ENCODE measurements around the gene NAV2. TPM values are rescaled to one million over a fixed set of nuclear protein-coding genes. Genes with fewer than 3 reads are reported as not detected.

NAV2 gene, protein sequence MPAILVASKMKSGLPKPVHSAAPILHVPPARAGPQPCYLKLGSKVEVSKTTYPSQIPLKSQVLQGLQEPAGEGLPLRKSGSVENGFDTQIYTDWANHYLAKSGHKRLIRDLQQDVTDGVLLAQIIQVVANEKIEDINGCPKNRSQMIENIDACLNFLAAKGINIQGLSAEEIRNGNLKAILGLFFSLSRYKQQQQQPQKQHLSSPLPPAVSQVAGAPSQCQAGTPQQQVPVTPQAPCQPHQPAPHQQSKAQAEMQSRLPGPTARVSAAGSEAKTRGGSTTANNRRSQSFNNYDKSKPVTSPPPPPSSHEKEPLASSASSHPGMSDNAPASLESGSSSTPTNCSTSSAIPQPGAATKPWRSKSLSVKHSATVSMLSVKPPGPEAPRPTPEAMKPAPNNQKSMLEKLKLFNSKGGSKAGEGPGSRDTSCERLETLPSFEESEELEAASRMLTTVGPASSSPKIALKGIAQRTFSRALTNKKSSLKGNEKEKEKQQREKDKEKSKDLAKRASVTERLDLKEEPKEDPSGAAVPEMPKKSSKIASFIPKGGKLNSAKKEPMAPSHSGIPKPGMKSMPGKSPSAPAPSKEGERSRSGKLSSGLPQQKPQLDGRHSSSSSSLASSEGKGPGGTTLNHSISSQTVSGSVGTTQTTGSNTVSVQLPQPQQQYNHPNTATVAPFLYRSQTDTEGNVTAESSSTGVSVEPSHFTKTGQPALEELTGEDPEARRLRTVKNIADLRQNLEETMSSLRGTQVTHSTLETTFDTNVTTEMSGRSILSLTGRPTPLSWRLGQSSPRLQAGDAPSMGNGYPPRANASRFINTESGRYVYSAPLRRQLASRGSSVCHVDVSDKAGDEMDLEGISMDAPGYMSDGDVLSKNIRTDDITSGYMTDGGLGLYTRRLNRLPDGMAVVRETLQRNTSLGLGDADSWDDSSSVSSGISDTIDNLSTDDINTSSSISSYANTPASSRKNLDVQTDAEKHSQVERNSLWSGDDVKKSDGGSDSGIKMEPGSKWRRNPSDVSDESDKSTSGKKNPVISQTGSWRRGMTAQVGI (N-terminal part only)
- total RNA-seq = 31.0 and 47.4 TPM in 2 replicates

GRCh38 chr11:19712281-19713195 is at the start of gene NAV2:
TSS of gene NAV2 (plus strand) at chr11:19712837. CDS start at chr11:19713696, 859 bp downstream.

DNA sequence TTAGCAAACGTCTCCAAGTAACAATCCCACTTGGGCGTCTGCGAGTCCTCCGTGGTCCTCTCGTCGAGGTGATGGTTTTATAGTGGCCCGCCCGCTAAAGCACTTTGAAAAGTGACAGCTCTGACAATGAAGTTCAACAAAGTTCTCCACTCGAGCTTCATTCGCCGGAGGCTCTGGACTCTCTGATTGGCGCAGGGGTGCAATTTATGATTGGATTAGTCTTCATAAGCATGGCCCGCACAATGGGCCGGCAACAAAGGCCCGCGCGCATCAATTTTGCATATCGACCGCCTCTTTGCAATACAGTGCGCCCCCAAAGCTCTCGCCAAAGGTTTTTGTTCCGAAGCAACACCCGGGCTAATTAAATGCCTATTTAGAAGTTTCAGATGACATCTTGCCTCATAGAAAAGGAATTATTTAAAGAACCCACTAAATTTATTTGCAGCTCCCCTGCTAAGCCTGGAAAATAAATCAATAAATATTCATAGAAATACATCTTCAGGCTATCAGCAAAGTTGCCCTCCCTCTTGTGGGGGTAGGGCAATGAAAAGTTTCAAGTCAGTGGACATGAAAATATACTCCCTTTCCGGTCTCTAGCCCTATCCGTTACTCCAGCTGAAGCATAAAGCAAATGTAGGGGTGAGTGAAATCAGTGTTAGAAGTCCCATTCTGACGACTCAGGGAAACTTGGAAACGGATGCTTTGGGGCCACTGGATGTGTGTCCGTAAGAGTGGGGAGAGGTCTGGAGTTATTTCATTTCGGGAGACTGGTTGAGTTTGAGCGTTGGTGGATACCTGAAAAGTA is 448.0 kb downstream of the NAV2 start, which contains the start of gene DBX1:
Gene DBX1 (minus strand): TSS at position 51 of the 805 bp plus-strand sequence. CDS start 151 bp downstream, outside the sequence.

Data from mesangial cell (primary cell).